Urinary bladder (tissue), 4 donors: ENCODE measurements around the gene KRTAP5-7. TPM values are rescaled to one million over a fixed set of nuclear protein-coding genes. Genes with fewer than 3 reads are reported as not detected.

ENCODE experiments used
- DNase-seq: peaks from one replicate; pipeline ENCODE4 v3.0.0-alpha.2; 2015; ENCODE audit errors: extremely low spot score
- H3K27ac ChIP-seq: one replicate; pipeline ENCODE4 v1.5.1; 2013; ENCODE audit warnings: low read depth, mild to moderate bottlenecking, moderate library complexity
- H3K36me3 ChIP-seq: one replicate; pipeline ENCODE4 v1.6.1; 2013; ENCODE audit warnings: mild to moderate bottlenecking, moderate library complexity; ENCODE audit not compliant: insufficient read depth
- H3K4me1 ChIP-seq: one replicate; pipeline ENCODE4 v1.6.1; 2013; ENCODE audit warnings: mild to moderate bottlenecking, moderate library complexity; ENCODE audit not compliant: insufficient read depth
- H3K4me3 ChIP-seq: one replicate; pipeline ENCODE4 v1.5.1; 2013; ENCODE audit warnings: low read depth, low read length
- WGBS: extraction: QIAGEN DNeasy Blood & Tissue Kit; methylation state at CpG from one replicate; pipeline ENCODE4 v1.1.7; 2013; 5-methylcytosine and 5-hydroxymethylcytosine counted together
- polyA plus RNA-seq: library from polyadenylated mRNA; stranded (reverse); fragments of 200-250 nt; gene quantifications from one replicate; pipeline ENCODE4 v1.2.3, GENCODE V29; 2013
- total RNA-seq: library from RNA; depleted of rRNA; stranded (reverse); fragments of >200 nt; gene quantifications from one replicate; pipeline ENCODE4 v1.2.3, GENCODE V29; 2014
- donor health status: healthy with polysubstance abuse.
- donor health status: healthy.

The KRTAP5-7 gene
- total and polyA plus RNA-seq, 2 donors = 0.15 to 0.26 TPM

GRCh38 chr11:71489311-71490043, 37.6 kb upstream of the KRTAP5-7 start:
- WGBS = 76% methylated on average over 15 of the region's 15 CpGs
- DNase-seq = no peak
- no peak overlapping the region for H3K27ac ChIP-seq
- H3K4me1 ChIP-seq = no peaks in the 10 kb centered on the region
- H3K4me3 ChIP-seq = no peak overlapping the region
- peaks cover 3% of the 10 kb centered on the region for H3K36me3 ChIP-seq

- 89% methylated on average over 23 of the region's 23 CpGs for WGBS
- no peak for DNase-seq
- peaks cover 3% of the 10 kb centered on the region for H3K36me3 ChIP-seq
- no peak overlapping the region for H3K27ac ChIP-seq
- H3K4me3 ChIP-seq = no peak overlapping the region
- no peaks in the 10 kb centered on the region for H3K4me1 ChIP-seq
Observed at GRCh38 chr11:71490044-71490730, 36.9 kb upstream of the KRTAP5-7 start.

DNA sequence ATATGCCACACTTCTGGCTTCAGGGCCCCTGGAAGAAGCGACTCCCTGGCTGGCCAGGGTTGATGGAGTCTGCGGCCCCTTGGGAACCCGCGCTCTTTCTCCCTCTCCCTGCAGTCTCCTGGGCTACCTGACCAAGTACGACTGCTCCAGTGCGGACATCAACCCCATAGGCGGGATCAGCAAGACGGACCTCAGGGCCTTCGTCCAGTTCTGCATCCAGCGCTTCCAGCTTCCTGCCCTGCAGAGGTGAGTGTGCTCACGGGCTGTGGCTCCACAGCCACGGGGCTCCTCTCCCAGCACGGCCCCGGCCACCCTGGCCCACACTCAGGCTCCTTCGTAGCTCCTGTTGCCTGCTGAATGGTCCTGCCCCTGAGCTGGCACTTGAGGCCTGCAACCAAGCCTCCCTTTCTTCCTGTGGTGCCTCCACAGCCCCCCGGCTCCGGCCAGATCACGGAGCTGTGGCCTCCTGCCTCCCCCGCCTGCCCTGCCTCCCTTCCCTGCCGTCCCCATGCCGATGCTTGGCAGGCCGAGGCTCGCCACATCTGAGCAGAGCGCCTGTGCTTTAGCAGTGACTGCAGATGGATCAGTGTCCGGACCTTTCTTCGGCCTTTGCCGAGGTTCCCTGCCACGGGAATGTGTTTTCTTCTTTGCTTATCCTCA, 36.2 kb upstream of the KRTAP5-7 start:
- peaks cover 2% of the 10 kb centered on the region for H3K36me3 ChIP-seq

DNA sequence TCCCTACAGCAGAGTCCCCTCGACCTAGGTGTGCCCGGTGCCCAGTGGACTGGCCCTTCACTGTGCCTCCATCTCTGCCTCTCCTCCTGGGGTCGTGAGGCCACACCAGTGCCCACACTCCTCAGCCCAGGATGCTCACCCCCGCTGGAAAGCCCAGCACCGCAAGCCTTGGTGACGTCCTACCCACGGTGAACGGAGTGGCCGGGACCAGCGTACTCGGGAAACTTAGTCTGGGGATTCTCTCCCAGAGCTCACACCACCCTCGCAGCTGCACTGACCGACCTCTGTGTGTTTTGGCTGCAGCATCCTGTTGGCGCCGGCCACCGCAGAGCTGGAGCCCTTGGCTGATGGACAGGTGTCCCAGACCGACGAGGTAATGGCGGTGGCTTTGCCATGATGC, 35.5 kb upstream of the KRTAP5-7 start:
- WGBS = 95% methylated on average over 19 of the region's 19 CpGs
- no peak overlapping the region for H3K27ac ChIP-seq
- DNase-seq = no peak
- H3K4me1 ChIP-seq = no peaks in the 10 kb centered on the region
- H3K36me3 ChIP-seq = no peaks in the 10 kb centered on the region
- no peak overlapping the region for H3K4me3 ChIP-seq

More for the DNA sequence above, 36.2 kb upstream of the KRTAP5-7 start:
- WGBS = 97% methylated on average over 28 of the region's 28 CpGs
- Histone ChIP-seq H3K4me3 (no peak overlapping the region), H3K27ac (no peak overlapping the region), H3K4me1 (no peaks in the 10 kb centered on the region)
- no peak for DNase-seq

- WGBS = 88% methylated on average over 9 of the region's 9 CpGs
- H3K36me3 ChIP-seq = no peaks in the 10 kb centered on the region
- no peak overlapping the region for H3K27ac ChIP-seq
- DNase-seq = no peak
- H3K4me1 ChIP-seq = no peaks in the 10 kb centered on the region
- H3K4me3 ChIP-seq = no peak overlapping the region
Observed at GRCh38 chr11:71491940-71492339, 35.1 kb upstream of the KRTAP5-7 start.

GRCh38 chr11:71495286-71496230, 31.5 kb upstream of the KRTAP5-7 start:
- no peaks in the 10 kb centered on the region for H3K4me1 ChIP-seq
- H3K4me3 ChIP-seq = no peak overlapping the region
- no peak for DNase-seq
- H3K27ac ChIP-seq = no peak overlapping the region
- no peaks in the 10 kb centered on the region for H3K36me3 ChIP-seq
- 94% methylated on average over 20 of the region's 20 CpGs for WGBS

- Histone ChIP-seq H3K4me1 (no peaks in the 10 kb centered on the region), H3K27ac (no peak overlapping the region), H3K36me3 (no peaks in the 10 kb centered on the region), H3K4me3 (no peak overlapping the region)
- 98% methylated on average over 13 of the region's 13 CpGs for WGBS
- no peak for DNase-seq
Observed at GRCh38 chr11:71496421-71496820, 30.6 kb upstream of the KRTAP5-7 start.

DNA sequence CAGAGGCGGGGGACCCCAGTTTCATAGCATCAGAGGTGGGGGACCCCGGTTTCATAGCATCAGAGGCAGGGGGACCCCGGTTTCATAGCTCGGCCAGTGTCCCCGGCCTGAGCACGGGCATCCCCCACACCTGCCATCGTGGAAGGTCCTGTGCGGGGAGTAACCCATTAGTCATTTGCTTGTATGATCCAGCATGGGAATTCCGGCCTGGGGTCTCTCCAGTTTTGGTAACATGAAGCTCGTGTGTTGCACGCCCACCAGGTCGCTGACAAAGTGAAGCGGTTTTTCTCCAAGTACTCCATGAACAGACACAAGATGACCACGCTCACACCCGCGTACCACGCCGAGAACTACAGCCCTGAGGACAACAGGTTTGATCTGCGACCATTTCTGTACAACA, 29.0 kb upstream of the KRTAP5-7 start:
- no peak overlapping the region for H3K27ac ChIP-seq
- no peaks in the 10 kb centered on the region for H3K4me1 ChIP-seq
- 97% methylated on average over 19 of the region's 19 CpGs for WGBS
- DNase-seq = no peak
- no peak overlapping the region for H3K4me3 ChIP-seq
- H3K36me3 ChIP-seq = peaks cover 3% of the 10 kb centered on the region

- H3K4me1 ChIP-seq = no peaks in the 10 kb centered on the region
- no peak overlapping the region for H3K4me3 ChIP-seq
- no peak for DNase-seq
- 81% methylated on average over 13 of the region's 13 CpGs for WGBS
- H3K36me3 ChIP-seq = peaks cover 3% of the 10 kb centered on the region
- H3K27ac ChIP-seq = no peak overlapping the region
Observed at GRCh38 chr11:71499125-71499524, 27.9 kb upstream of the KRTAP5-7 start.

DNA sequence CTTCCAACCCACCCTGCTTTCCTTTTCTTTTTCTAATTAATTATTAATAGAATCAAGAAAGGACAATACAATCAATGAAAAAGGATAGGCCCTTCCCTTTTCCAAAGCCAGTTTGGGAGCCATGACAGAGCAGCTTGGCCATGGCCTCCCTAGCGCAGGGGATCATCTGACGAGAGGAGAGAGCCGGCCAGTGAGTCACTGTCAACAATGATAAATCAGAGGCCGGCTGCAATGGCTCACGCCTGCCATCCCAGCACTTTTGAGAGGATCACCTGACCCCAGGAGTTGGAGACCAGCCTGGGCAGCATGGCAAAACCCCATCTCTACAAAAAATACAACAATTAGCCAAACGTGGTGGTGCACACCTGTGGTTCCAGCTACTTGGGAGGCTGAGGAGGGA, 27.5 kb upstream of the KRTAP5-7 start:
- no peak overlapping the region for H3K27ac ChIP-seq
- H3K4me1 ChIP-seq = no peaks in the 10 kb centered on the region
- H3K4me3 ChIP-seq = no peak overlapping the region
- H3K36me3 ChIP-seq = peaks cover 3% of the 10 kb centered on the region
- 90% methylated on average over 6 of the region's 6 CpGs for WGBS
- no peak for DNase-seq

- 63% methylated on average over 6 of the region's 6 CpGs for WGBS
- H3K36me3 ChIP-seq = peaks cover 3% of the 10 kb centered on the region
- no peak overlapping the region for H3K27ac ChIP-seq
- H3K4me1 ChIP-seq = no peaks in the 10 kb centered on the region
- H3K4me3 ChIP-seq = no peak overlapping the region
- no peak for DNase-seq
Observed at GRCh38 chr11:71500601-71501021, 26.5 kb upstream of the KRTAP5-7 start.

- 94% methylated on average over 30 of the region's 30 CpGs for WGBS
Observed at GRCh38 chr11:71501071-71501985, 25.7 kb upstream of the KRTAP5-7 start.

More at GRCh38 chr11:71501071-71501985, 25.7 kb upstream of the KRTAP5-7 start:
- no peak for DNase-seq
- Histone ChIP-seq H3K27ac (no peak overlapping the region), H3K36me3 (peaks cover 3% of the 10 kb centered on the region), H3K4me1 (no peaks in the 10 kb centered on the region), H3K4me3 (no peak overlapping the region)
